Measurements from ENCODE around the gene PTPN4. TPM values are rescaled to one million over a fixed set of nuclear protein-coding genes. Genes with fewer than 3 reads are reported as not detected.

Gene PTPN4
- total and polyA plus RNA-seq, 2 of the 13 experiments (the other 11 are each of a cell fraction or from before 2014, with no cell fraction given) = 20.3 to 34.6 TPM

- peak; percentile 17 for TF ChIP-seq HDAC2 (CRISPR knock-in tag; IDR thresholded peaks at IDR 0.05)
- peak; percentile 100 for TF ChIP-seq ZSCAN31 (CRISPR knock-in tag; IDR thresholded peaks at IDR 0.05; ENCODE audit: low read depth)
- TF ChIP-seq EEA1 (CRISPR knock-in tag; IDR thresholded peaks at IDR 0.05; ENCODE audit: borderline replicate concordance) = peak; percentile 95
- peak; percentile 69 for TF ChIP-seq XRCC5 (optimal IDR thresholded peaks at IDR 0.05; ENCODE audit: low read length)
- peak; percentile 91 for TF ChIP-seq CCDC6 (CRISPR knock-in tag; IDR thresholded peaks at IDR 0.05)
- no peak for TF ChIP-seq ZBTB1 (CRISPR knock-in tag; IDR thresholded peaks at IDR 0.05; ENCODE audit: borderline replicate concordance)
- TF ChIP-seq ZNF230 (CRISPR knock-in tag; IDR thresholded peaks at IDR 0.05) = peak; percentile 98; the same call in 1 of the 2 replicates
- TF ChIP-seq ZNF280B (CRISPR knock-in tag; IDR thresholded peaks at IDR 0.05; ENCODE audit: borderline replicate concordance) = peak; percentile 93
- TF ChIP-seq SETDB1 (CRISPR knock-in tag; IDR thresholded peaks at IDR 0.05; ENCODE audit: borderline replicate concordance) = no peak
- TF ChIP-seq LBX2 (CRISPR knock-in tag; IDR thresholded peaks at IDR 0.05; ENCODE audit: borderline replicate concordance) = peak; percentile 84; the same call in 1 of the 2 replicates
- TF ChIP-seq SP140L (CRISPR knock-in tag; IDR thresholded peaks at IDR 0.05; ENCODE audit: borderline replicate concordance) = 0 out of 2 replicates have a peak, but pooled peaks have one; percentile 36
- 0 out of 2 replicates have a peak, but pooled peaks have one; percentile 9 for TF ChIP-seq PRMT3 (CRISPR knock-in tag; IDR thresholded peaks at IDR 0.05; ENCODE audit: borderline replicate concordance, low read depth)
- TF ChIP-seq GATAD2A (CRISPR knock-in tag; IDR thresholded peaks at IDR 0.05) = peak; percentile 35; the same call in 1 of the 2 replicates
- TF ChIP-seq ZNF34 (CRISPR knock-in tag; IDR thresholded peaks at IDR 0.05; ENCODE audit: borderline replicate concordance) = no peak
- peak; percentile 73 for TF ChIP-seq TARDBP (CRISPR knock-in tag; IDR thresholded peaks at IDR 0.05)
- TF ChIP-seq ZNF652 (CRISPR knock-in tag; IDR thresholded peaks at IDR 0.05; ENCODE audit: borderline replicate concordance, low read depth) = 0 out of 2 replicates have a peak, but pooled peaks have one; percentile 23
- no peak for TF ChIP-seq SUZ12 (IDR thresholded peaks at IDR 0.05; ENCODE audit: low read depth, low read length)
- peak; percentile 94; the same call in 1 of the 2 replicates for TF ChIP-seq ZNF792 (CRISPR knock-in tag; IDR thresholded peaks at IDR 0.05)
- TF ChIP-seq ZNF20 (CRISPR knock-in tag; IDR thresholded peaks at IDR 0.05) = peak; percentile 89; the same call in 1 of the 2 replicates
- no peak for TF ChIP-seq SSRP1 (CRISPR knock-in tag; IDR thresholded peaks at IDR 0.05)
- TF ChIP-seq ZNF263 (CRISPR knock-in tag; IDR thresholded peaks at IDR 0.05) = 0 out of 2 replicates have a peak, but pooled peaks have one; percentile 35
- peak; percentile 87 for TF ChIP-seq SP5 (CRISPR knock-in tag; IDR thresholded peaks at IDR 0.05; ENCODE audit: borderline replicate concordance, low read depth)
- TF ChIP-seq RBM39 (IDR thresholded peaks at IDR 0.05; ENCODE audit: low read depth, low read length, poor library complexity, severe bottlenecking) = peak; percentile 92
Observed at GRCh38 chr2:120012771-120013596, 253.3 kb downstream of the PTPN4 start, which contains the start of gene EPB41L5 (continued).

Data from HepG2 (cell line).